ENCODE data around the gene SMIM34. TPM values are rescaled to one million over a fixed set of nuclear protein-coding genes. Genes with fewer than 3 reads are reported as not detected.

SMIM34 gene
- total RNA-seq (2022; extraction: Qiagen RNA extraction): not detected in 5 replicates

GRCh38 chr21:34423805-34424204, at the start of gene SMIM34:
Gene SMIM34, minus strand, starts transcription at chr21:34423951. Its CDS starts 112 bp downstream, at chr21:34423839.

GRCh38 chr21:34374940-34375618, 48.7 kb downstream of the SMIM34 start, which contains the start of gene SMIM11:
Gene SMIM11, plus strand, starts transcription at chr21:34375507. Its CDS starts 3,998 bp downstream, at chr21:34379505.

Other genes with a start within 250 kb of the SMIM34 start
- gene KCNE2, start 59.9 kb downstream of the SMIM34 start, total RNA-seq (2022; extraction: Qiagen RNA extraction): not detected in 5 replicates
- 4.2 to 16.1 TPM (median 8.2 TPM) in 5 replicates for gene SMIM11, start 48.4 kb downstream of the SMIM34 start, total RNA-seq (2022; extraction: Qiagen RNA extraction)
- gene KCNE1, start 88.3 kb upstream of the SMIM34 start, total RNA-seq (2022; extraction: Qiagen RNA extraction): 0.04 to 0.12 TPM (median 0.07 TPM) in 3 of 5 replicates, not detected in the others
- 13.4 to 15.5 TPM (median 14.7 TPM) in 5 replicates for gene RCAN1, start 191.2 kb upstream of the SMIM34 start, total RNA-seq (2022; extraction: Qiagen RNA extraction)
- 0.03 to 0.11 TPM (median 0.08 TPM) in 5 replicates for gene CLIC6, start 245.0 kb upstream of the SMIM34 start, total RNA-seq (2022; extraction: Qiagen RNA extraction)

Data from A549 treated with dexamethasone at 1 μM for 4 hours (cell line).